BE2C (cell line): Measurements from ENCODE around the gene CD300LF.

ENCODE experiments used
- DNase-seq: peaks from one replicate; pipeline ENCODE4 v3.0.0-alpha.2; 2020
- H3K27me3 ChIP-seq: fragments of 250-450 bp; sonication (Bioruptor Pico); 2 replicates; pipeline ENCODE4 v1.5.1; 2020; ENCODE audit warnings: mild to moderate bottlenecking
- H3K36me3 ChIP-seq: fragments of 250-450 bp; sonication (Bioruptor Pico); 2 replicates; pipeline ENCODE4 v1.5.1; 2020; ENCODE audit warnings: mild to moderate bottlenecking
- H3K4me1 ChIP-seq: fragments of 250-450 bp; sonication (Bioruptor Pico); 2 replicates; pipeline ENCODE4 v1.5.1; 2020
- H3K4me3 ChIP-seq: 2 replicates; pipeline ENCODE4 v1.5.1; 2011; ENCODE audit warnings: low read depth, low read length
- H3K9me3 ChIP-seq: fragments of 250-450 bp; sonication (Bioruptor Pico); 2 replicates; pipeline ENCODE4 v1.5.1; 2020
- TF ChIP-seq, protein P1 (sequence below): IDR thresholded peaks from 2 replicates; pipeline ENCODE4 v1.5.1; 2012; ENCODE audit warnings: mild to moderate bottlenecking, low read depth, low read length

Gene CD300LF

DNA sequence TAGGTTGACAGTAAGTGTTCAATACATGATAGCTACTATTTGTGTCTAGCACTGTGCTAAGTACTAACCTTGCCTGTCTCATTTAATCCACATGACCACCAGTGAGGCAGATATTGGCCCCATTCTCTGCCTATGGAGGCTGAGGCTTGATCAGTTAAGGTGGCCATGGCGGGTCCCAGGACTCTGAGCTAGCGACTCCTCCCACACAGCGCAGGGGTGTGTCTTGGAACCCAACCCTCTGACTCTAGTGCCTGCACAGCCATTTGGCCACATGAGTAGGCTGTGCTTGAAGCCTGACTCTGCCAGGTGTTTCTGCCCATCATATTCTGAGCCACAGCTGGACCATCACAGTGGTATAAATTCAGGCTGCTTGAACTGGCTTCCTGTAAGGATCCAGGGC, 42.1 kb upstream of the CD300LF start:
- no peak overlapping the region for H3K4me3 ChIP-seq
- no peaks in the 10 kb centered on the region for H3K36me3 ChIP-seq
- TF ChIP-seq, protein P1, sequence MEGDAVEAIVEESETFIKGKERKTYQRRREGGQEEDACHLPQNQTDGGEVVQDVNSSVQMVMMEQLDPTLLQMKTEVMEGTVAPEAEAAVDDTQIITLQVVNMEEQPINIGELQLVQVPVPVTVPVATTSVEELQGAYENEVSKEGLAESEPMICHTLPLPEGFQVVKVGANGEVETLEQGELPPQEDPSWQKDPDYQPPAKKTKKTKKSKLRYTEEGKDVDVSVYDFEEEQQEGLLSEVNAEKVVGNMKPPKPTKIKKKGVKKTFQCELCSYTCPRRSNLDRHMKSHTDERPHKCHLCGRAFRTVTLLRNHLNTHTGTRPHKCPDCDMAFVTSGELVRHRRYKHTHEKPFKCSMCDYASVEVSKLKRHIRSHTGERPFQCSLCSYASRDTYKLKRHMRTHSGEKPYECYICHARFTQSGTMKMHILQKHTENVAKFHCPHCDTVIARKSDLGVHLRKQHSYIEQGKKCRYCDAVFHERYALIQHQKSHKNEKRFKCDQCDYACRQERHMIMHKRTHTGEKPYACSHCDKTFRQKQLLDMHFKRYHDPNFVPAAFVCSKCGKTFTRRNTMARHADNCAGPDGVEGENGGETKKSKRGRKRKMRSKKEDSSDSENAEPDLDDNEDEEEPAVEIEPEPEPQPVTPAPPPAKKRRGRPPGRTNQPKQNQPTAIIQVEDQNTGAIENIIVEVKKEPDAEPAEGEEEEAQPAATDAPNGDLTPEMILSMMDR = no peak
- H3K27me3 ChIP-seq = no peaks in the 10 kb centered on the region
- DNase-seq = no peak
- H3K4me1 ChIP-seq = peaks cover 25% of the 10 kb centered on the region
- H3K9me3 ChIP-seq = no peaks in the 10 kb centered on the region

DNA sequence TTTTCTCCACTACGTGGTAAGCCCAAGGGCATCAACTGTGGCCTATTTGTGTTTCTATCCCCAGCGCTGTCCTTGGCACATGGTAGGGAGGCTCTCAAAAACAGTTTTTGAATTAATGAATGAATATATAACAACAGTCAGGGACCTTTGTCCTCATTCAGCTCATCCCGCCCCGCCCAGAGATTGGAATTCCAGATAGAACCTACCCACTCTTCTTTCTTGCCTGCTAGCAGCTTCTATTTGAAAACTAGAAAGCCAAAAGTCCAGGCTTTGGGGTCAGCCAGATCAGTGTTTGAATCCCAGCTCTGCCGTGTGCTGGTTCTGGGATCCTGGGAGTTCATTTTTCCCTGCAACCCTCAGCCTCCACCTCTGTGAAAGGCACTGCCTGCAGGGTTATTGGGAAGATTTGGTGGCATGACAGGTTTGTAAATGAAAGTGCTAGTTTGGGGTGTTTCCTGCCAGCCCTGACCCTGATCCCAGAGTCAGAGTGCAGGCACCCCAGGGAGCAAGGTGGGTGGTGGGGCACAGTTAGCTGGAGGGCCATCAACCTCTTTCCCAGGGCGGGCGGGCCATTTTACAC, 40.2 kb upstream of the CD300LF start:
- Histone ChIP-seq H3K4me3 (no peak overlapping the region), H3K27me3 (no peaks in the 10 kb centered on the region), H3K36me3 (no peaks in the 10 kb centered on the region), H3K9me3 (no peaks in the 10 kb centered on the region), H3K4me1 (peaks cover 6% of the 10 kb centered on the region)
- no peak for DNase-seq
- TF ChIP-seq, protein P1 = no peak

DNA sequence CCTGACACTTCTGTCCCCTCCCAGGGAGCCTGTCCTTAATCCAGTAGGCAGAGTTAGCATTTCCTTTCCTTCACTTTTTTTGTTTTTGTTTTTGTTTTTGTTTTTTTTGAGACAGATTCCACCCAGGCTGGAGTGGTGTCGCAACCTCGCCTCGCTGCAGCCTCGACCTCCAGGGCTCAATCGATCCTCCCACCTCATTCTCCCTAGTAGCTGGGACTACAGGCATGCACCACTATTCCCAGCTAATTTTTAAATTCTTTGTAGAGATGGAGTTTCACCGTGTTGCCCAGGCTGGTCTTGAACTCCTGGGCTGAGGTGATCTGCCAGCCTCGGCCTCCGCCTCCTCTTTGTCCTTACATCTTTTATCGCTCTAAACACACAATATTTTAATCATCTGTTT, 39.7 kb upstream of the CD300LF start:
- TF ChIP-seq, protein P1 = no peak
- H3K4me3 ChIP-seq = no peak overlapping the region
- DNase-seq = no peak
- H3K36me3 ChIP-seq = no peaks in the 10 kb centered on the region
- peaks cover under 1% of the 10 kb centered on the region; the same call in 1 of the 2 replicates for H3K4me1 ChIP-seq
- H3K9me3 ChIP-seq = no peaks in the 10 kb centered on the region
- no peaks in the 10 kb centered on the region for H3K27me3 ChIP-seq

DNA sequence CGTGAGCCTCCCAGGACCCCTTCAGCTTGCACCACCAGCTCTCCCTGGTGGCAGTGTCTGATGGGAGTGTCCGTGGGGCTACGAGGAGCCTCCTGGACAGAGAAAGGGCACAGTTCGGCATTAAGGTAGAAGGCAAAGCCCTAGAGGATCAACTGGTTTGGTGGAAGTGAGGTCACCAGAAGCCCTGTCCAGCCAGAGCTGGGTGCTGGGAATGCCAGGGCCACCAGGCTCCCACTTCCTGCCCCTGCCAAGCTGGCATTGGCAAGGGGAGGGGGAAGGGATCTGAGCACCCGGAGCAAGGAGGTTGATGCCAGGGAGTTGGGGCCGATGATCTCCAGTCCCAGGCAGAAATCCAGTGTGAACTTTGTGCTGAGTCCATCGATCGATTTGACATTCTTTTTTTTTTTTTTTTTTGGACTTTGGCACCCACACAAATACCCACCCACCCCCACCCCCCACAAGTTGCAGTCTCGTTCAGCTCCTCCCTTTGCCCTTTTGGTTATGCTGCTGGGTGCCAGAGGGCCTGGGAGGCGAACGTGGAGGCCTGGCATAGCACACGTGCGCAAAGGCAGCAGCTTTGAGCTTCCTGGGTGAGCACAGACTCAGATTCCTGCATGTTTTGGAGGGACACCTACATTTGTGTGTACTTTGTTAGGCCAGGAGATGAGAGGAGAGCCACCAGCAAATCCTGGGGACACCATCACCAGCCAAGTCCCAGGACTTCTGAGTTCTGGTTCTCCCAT, 37.8 kb upstream of the CD300LF start:
- Histone ChIP-seq H3K4me1 (no peaks in the 10 kb centered on the region), H3K4me3 (no peak overlapping the region), H3K36me3 (no peaks in the 10 kb centered on the region), H3K9me3 (no peaks in the 10 kb centered on the region), H3K27me3 (no peaks in the 10 kb centered on the region)
- TF ChIP-seq, protein P1 = no peak
- no peak for DNase-seq

DNA sequence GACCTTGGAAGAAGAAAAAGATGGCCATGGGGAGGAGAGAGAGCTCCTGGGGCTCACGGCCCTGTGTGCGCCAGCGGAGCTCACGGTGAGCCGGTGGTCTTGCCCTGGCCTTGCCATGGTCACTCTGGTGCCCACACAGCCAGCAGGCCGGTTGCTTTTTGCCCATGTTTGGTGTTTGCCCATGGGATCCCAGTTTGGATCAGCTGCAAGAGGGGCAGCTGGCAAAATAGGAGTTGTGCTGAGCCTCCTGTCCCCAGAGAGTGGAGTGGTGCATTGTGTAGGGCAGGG, 37.3 kb upstream of the CD300LF start:
- Histone ChIP-seq H3K4me1 (no peaks in the 10 kb centered on the region), H3K36me3 (no peaks in the 10 kb centered on the region), H3K9me3 (no peaks in the 10 kb centered on the region), H3K27me3 (no peaks in the 10 kb centered on the region), H3K4me3 (peak overlapping the region; percentile 87)
- DNase-seq = no peak
- TF ChIP-seq, protein P1 = no peak

DNA sequence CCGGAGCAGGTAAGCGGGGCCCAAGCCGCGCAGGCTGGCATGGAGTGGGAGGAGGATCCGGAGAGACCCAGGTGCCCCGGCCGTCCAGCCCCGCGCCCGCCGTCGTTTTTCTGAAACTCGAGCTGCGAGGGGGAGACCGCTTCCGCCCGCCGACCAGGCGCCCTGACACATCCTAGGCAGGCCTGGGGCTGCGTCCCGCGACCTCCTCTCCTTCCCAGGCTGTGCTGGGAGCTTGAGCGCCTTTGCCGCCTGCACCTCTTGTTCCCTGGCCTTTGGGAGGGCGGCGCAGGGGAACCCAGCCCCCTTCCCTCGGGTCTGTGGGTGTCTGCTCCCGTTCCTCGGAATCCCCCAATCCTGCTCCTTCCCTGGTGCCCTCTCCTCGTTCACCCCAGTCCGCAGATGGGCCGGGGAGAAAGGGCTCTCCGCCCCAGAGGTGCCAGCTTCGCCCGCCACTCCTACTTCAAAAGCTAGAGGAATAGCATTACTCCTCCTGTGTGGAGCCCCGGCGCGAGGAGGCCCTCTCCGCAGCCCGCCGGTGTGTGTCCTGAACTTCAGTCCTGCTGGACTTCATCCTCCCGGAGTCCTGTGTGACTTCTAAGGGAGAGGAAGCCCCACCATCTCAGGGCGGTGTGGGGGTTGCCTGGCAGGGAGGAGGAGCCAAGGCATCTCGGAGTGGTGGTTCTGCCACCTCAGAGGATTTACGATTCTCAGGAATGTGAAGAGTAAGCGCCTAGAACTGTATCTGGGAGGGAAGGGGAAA, 36.7 kb upstream of the CD300LF start:
- Histone ChIP-seq H3K9me3 (no peaks in the 10 kb centered on the region), H3K36me3 (no peaks in the 10 kb centered on the region), H3K4me3 (peak overlapping the region; percentile 87), H3K4me1 (no peaks in the 10 kb centered on the region), H3K27me3 (no peaks in the 10 kb centered on the region)
- TF ChIP-seq, protein P1 = no peak
- DNase-seq = no peak
